Right lobe of liver (tissue), 4 donors: ENCODE data around the gene DGKE.

Experiments used
- CTCF ChIP-seq, 4 donors: fragments of 200-600 bp in 3 of 4; fragments of 450-650 bp in 1 of 4; IDR thresholded peaks; one replicate each; pipeline versions ENCODE4 v1.5.1 to v1.8.0; 2016 to 2022; ENCODE audit warnings: antibody characterized with exemption in 4 of 4, mild to moderate bottlenecking in 2 of 4
- POLR2A ChIP-seq: fragments of 450-650 bp; IDR thresholded peaks from one replicate; pipeline ENCODE4 v1.6.1; 2017; ENCODE audit warnings: antibody characterized with exemption, mild to moderate bottlenecking
- donor health status: DM: no; HTN: no; CAD: no.
- donor health status: DM: no; HTN: no; CAD: no.
- donor health status: DM: no; HTN: yes; CAD: no.

- TF ChIP-seq CTCF (IDR thresholded peaks at IDR 0.05) (no peak), POLR2A (no peak)
Observed at GRCh38 chr17:56807723-56808122, 26.2 kb upstream of the DGKE start.
